ENCODE data around the gene CBY3. TPM values are rescaled to one million over a fixed set of nuclear protein-coding genes. Genes with fewer than 3 reads are reported as not detected.
"Not testable (repeated sequence)": the region's sequence is repeated elsewhere in the genome, so short reads cannot be mapped to it uniquely, and the experiment has no call there.

Gene CBY3
- total and polyA plus RNA-seq, 4 donors, result 0.10 to 0.22 TPM; not detected in 2

DNA sequence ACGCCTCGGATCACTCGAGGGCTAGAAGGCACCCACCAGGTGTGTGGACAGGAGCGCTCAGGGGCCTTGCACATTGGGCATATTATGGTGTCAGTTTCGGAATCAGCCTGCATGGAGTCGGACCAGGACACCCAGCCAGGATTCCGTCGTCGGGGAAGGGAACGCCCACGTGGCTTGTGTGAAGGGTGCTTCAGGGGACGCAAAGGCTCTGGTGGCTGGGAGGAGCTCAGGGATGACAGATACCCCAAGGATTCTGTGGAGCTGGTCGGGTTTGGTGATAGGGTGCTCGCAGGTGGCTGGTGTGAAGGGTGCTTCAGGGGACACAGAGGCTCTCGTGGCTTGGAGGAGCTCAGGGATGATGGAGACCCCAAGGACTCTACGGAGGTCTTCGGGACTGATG is 38.2 kb downstream of the CBY3 start:
- not testable (repeated sequence) for DNase-seq; H3K27me3 ChIP-seq (ENCODE audit: control insufficient read depth in 3 of 3, insufficient read depth in 3 of 3, low read length in 2 of 3); ATAC-seq (ENCODE audit: insufficient read depth, low FRiP score)

GRCh38 chr5:179641745-179642144 is 39.1 kb downstream of the CBY3 start:
- H3K27ac ChIP-seq (ENCODE audit: low read depth in 1 of 2, low read length in 1 of 2); H3K27me3 ChIP-seq (ENCODE audit: control insufficient read depth in 3 of 3, insufficient read depth in 3 of 3, low read length in 2 of 3); DNase-seq; ATAC-seq (ENCODE audit: insufficient read depth, low FRiP score); H3K36me3 ChIP-seq (ENCODE audit: control insufficient read depth in 4 of 4, insufficient read depth in 4 of 4, low read length in 4 of 4); H3K4me3 ChIP-seq; H3K4me1 ChIP-seq (ENCODE audit: control insufficient read depth in 5 of 5, insufficient read depth in 5 of 5, low read length in 5 of 5); H3K9ac ChIP-seq (ENCODE audit: insufficient read depth in 1 of 2, low read length in 2 of 2); H3K9me3 ChIP-seq (ENCODE audit: control insufficient read depth in 4 of 4, insufficient read depth in 3 of 4, low read length in 3 of 4): not testable (repeated sequence)
- 40 to 88% methylated on average over 1 of the region's 4 CpGs for WGBS, 2 donors

More for the DNA sequence above, 38.2 kb downstream of the CBY3 start:
- WGBS, 2 donors, result 86 to 90% methylated on average over 13 to 16 of the region's 17 CpGs
- H3K36me3 ChIP-seq (ENCODE audit: control insufficient read depth in 4 of 4, insufficient read depth in 4 of 4, low read length in 4 of 4); H3K9me3 ChIP-seq (ENCODE audit: control insufficient read depth in 4 of 4, insufficient read depth in 3 of 4, low read length in 3 of 4); H3K27ac ChIP-seq (ENCODE audit: low read depth in 1 of 2, low read length in 1 of 2); H3K4me3 ChIP-seq; H3K4me1 ChIP-seq (ENCODE audit: control insufficient read depth in 5 of 5, insufficient read depth in 5 of 5, low read length in 5 of 5); H3K9ac ChIP-seq (ENCODE audit: insufficient read depth in 1 of 2, low read length in 2 of 2): not testable (repeated sequence)

DNA sequence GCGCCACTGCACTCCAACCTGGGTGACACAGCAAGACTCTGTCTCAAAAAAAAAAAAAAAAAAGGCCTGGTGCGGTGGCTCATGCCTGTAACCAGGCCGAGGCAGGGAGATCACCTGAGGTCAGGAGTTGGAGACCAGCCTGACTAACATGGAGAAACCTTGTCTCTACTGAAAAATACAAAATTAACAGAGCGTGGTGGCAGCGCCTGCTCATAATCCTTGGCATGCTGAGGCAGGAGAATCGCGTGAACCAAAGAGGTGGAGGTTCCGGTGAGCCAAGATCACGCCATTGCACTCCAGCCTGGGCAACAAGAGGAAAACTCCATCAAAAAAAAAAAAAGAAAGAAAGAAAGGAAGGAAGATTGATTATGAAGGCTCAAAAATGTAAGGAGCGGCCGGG is 41.5 kb downstream of the CBY3 start:
- H3K4me1 ChIP-seq (ENCODE audit: control insufficient read depth in 5 of 5, insufficient read depth in 5 of 5, low read length in 5 of 5); H3K9ac ChIP-seq (ENCODE audit: insufficient read depth in 1 of 2, low read length in 2 of 2); H3K27ac ChIP-seq (ENCODE audit: low read depth in 1 of 2, low read length in 1 of 2); H3K27me3 ChIP-seq (ENCODE audit: control insufficient read depth in 3 of 3, insufficient read depth in 3 of 3, low read length in 2 of 3); H3K9me3 ChIP-seq (ENCODE audit: control insufficient read depth in 4 of 4, insufficient read depth in 3 of 4, low read length in 3 of 4); H3K36me3 ChIP-seq (ENCODE audit: control insufficient read depth in 4 of 4, insufficient read depth in 4 of 4, low read length in 4 of 4); DNase-seq; H3K4me3 ChIP-seq; ATAC-seq (ENCODE audit: insufficient read depth, low FRiP score): not testable (repeated sequence)
- WGBS, 2 donors, result 95 to 98% methylated on average over 10 to 11 of the region's 11 CpGs

DNA sequence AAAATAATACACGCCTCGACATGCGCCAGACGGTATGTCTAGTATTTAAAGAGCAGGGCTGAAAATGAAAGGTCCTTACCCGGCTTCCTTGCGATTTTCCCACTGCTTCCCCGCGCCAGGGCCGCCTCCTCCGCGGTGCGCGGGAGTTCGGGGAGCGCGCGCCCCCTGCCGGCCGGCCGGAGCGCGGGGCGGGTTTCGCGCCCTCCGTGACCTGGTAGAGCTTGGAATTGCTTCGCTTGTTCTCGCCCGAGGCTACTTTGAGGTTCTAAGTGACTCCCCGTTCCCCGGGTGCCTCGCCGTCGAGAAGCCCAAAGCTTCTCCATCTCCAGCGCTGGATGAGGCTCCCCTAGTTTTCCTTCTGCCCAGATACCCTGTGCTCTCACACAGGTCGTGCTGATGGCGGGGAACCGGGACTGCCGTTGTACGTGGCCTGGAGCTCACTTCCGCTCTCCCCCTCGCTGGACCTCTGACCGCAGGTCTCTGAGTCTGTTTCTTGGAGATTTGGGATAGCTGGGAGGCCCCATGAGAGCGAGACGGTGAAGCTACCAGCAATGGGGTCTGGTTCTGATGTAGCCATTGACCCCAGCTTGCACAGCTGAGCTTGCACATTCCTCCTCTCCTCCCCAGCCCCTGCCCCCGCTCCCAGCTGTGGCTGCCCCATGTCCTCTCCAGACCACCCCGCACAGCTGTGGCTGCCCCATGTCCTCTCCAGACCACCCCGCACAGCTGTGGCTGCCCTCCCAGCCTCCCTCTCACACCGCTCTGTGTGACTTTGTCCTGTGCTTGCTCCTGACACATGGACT is 46.3 kb downstream of the CBY3 start:
- not testable (repeated sequence) for DNase-seq; H3K27me3 ChIP-seq (ENCODE audit: control insufficient read depth in 3 of 3, insufficient read depth in 3 of 3, low read length in 2 of 3); H3K9me3 ChIP-seq (ENCODE audit: control insufficient read depth in 4 of 4, insufficient read depth in 3 of 4, low read length in 3 of 4); H3K36me3 ChIP-seq (ENCODE audit: control insufficient read depth in 4 of 4, insufficient read depth in 4 of 4, low read length in 4 of 4); H3K4me1 ChIP-seq (ENCODE audit: control insufficient read depth in 5 of 5, insufficient read depth in 5 of 5, low read length in 5 of 5); H3K4me3 ChIP-seq; H3K27ac ChIP-seq (ENCODE audit: low read depth in 1 of 2, low read length in 1 of 2); H3K9ac ChIP-seq (ENCODE audit: insufficient read depth in 1 of 2, low read length in 2 of 2)
- WGBS, 2 donors, result 1 to 2% methylated on average over 8 to 9 of the region's 49 CpGs
- peak; percentile 99 for ATAC-seq (ENCODE audit: insufficient read depth, low FRiP score)

DNA sequence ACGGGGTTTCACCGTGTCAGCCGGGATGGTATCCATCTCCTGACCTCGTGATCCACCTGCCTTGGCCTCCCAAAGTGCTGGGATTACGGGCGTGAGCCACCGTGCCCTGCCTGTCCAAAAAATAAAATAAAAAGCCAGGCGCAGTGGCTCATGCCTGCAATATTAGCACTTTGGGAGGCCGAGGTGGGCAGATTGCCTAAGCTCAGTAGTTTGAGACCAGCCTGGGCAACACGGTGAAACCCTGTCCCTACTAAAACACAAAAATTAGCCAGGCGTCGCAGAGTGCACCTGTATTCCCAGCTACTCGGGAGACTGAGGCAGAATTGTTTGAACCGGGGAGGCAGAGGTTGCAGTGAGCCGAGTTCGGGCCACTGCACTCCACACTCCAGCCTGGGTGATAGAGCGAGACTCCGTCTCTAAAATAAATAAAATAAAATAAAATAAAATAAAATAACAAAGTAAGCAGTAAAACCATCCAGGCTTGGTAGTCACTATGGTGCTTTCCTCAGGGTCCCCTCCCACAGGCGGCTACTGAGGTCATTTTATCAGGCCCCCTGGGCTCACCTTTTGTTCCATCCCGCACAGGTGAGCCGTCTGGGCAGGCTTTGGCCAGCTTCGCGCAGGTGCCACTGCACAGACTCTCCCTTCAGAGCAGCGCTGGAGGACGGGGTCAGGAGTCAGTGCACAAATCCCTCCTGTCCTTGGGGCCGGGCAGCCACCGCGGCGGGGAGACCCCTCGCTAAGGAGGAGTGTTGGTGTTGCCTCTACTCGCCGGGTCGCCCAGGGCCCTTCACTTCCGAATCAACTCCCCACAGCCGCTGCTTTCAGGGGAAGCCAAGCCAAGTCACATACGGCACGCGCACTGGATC is 47.1 kb downstream of the CBY3 start:
- not testable (repeated sequence) for H3K27ac ChIP-seq (ENCODE audit: low read depth in 1 of 2, low read length in 1 of 2); H3K4me1 ChIP-seq (ENCODE audit: control insufficient read depth in 5 of 5, insufficient read depth in 5 of 5, low read length in 5 of 5); H3K9ac ChIP-seq (ENCODE audit: insufficient read depth in 1 of 2, low read length in 2 of 2); H3K27me3 ChIP-seq (ENCODE audit: control insufficient read depth in 3 of 3, insufficient read depth in 3 of 3, low read length in 2 of 3); DNase-seq; H3K9me3 ChIP-seq (ENCODE audit: control insufficient read depth in 4 of 4, insufficient read depth in 3 of 4, low read length in 3 of 4); ATAC-seq (ENCODE audit: insufficient read depth, low FRiP score); H3K36me3 ChIP-seq (ENCODE audit: control insufficient read depth in 4 of 4, insufficient read depth in 4 of 4, low read length in 4 of 4); H3K4me3 ChIP-seq
- WGBS, 2 donors, result 63 to 81% methylated on average over 19 of the region's 38 CpGs

Small RNAs within 50 kb of the gene (small RNA-seq; reads per million reads assigned to genes)
- gene RF00017 (ENCODE audit: low replicate concordance), result not detected

Other genes starting within 250 kb of the CBY3 start
- 10 to 100 TPM; 54.1 to 58.6 TPM for gene RUFY1, start 130.5 kb downstream of the CBY3 start, total RNA-seq
- 10 to 100 TPM; 37.3 to 47.9 TPM for gene RUFY1, start 130.5 kb downstream of the CBY3 start, polyA plus RNA-seq
- 1,000 to 10,000 TPM in 1 of 2 donors, 100 to 1,000 TPM in 1; 422 to 1,791 TPM for gene HNRNPH1, start 57.4 kb downstream of the CBY3 start, total RNA-seq
- gene HNRNPH1, start 57.4 kb downstream of the CBY3 start, polyA plus RNA-seq, result 100 to 1,000 TPM; 185 to 189 TPM
- 100 to 1,000 TPM; 340 to 924 TPM for gene CANX, start 17.9 kb upstream of the CBY3 start, total RNA-seq
- 100 to 1,000 TPM; 132 to 248 TPM for gene CANX, start 17.9 kb upstream of the CBY3 start, polyA plus RNA-seq
- gene MAML1, start 51.8 kb upstream of the CBY3 start, total RNA-seq, result 10 to 100 TPM; 26.0 to 34.5 TPM
- gene MAML1, start 51.8 kb upstream of the CBY3 start, polyA plus RNA-seq, result 10 to 100 TPM in 1 of 2 donors, 1 to 10 TPM in 1; 6.7 to 15.0 TPM
- gene LTC4S, start 113.0 kb upstream of the CBY3 start, total RNA-seq, result 10 to 100 TPM in 1 of 2 donors, 1 to 10 TPM in 1; 4.0 to 25.3 TPM
- gene LTC4S, start 113.0 kb upstream of the CBY3 start, polyA plus RNA-seq, result 10 to 100 TPM in 1 of 2 donors, 1 to 10 TPM in 1; 4.3 to 12.3 TPM
- 100 to 1,000 TPM in 1 of 2 donors, 10 to 100 TPM in 1; 73.2 to 154 TPM for gene MGAT4B, start 125.8 kb upstream of the CBY3 start, total RNA-seq
- gene MGAT4B, start 125.8 kb upstream of the CBY3 start, polyA plus RNA-seq, result 10 to 100 TPM; 65.0 to 91.7 TPM
- 100 to 1,000 TPM; 350 to 568 TPM for gene SQSTM1, start 139.9 kb upstream of the CBY3 start, total RNA-seq
- 100 to 1,000 TPM; 298 to 394 TPM for gene SQSTM1, start 139.9 kb upstream of the CBY3 start, polyA plus RNA-seq
- 10 to 100 TPM; 29.5 to 51.0 TPM for gene MRNIP, start 177.8 kb upstream of the CBY3 start, total RNA-seq
- gene MRNIP, start 177.8 kb upstream of the CBY3 start, polyA plus RNA-seq, result 10 to 100 TPM; 15.4 to 41.2 TPM
- 100 to 1,000 TPM in 1 of 2 donors, 10 to 100 TPM in 1; 68.3 to 129 TPM for gene TBC1D9B, start 226.9 kb upstream of the CBY3 start, total RNA-seq
- 10 to 100 TPM; 55.9 to 64.8 TPM for gene TBC1D9B, start 226.9 kb upstream of the CBY3 start, polyA plus RNA-seq